Measurements from ENCODE around the gene PNLIP.

Gene PNLIP

GRCh38 chr10:116545122-116545521 lies 609 bp upstream of the PNLIP start:
- TF ChIP-seq TAF1 (IDR thresholded peaks at IDR 0.05; ENCODE audit: borderline replicate concordance, insufficient read depth, low read length) (no peak), SIN3A (IDR thresholded peaks at IDR 0.05; ENCODE audit: borderline replicate concordance, insufficient read depth, low read length) (no peak), REST (IDR thresholded peaks at IDR 0.05; ENCODE audit: insufficient read depth in 1 of 2, low read depth in 2 of 2, low read length in 2 of 2) (no peak), FOXP2 (optimal IDR thresholded peaks at IDR 0.05; ENCODE audit: borderline replicate concordance, extremely low read depth, extremely low read length, insufficient read depth) (no peak), POLR2AphosphoS5 (IDR thresholded peaks at IDR 0.05; ENCODE audit: low read depth, low read length) (no peak)

- TF ChIP-seq SIN3A (IDR thresholded peaks at IDR 0.05; ENCODE audit: borderline replicate concordance, insufficient read depth, low read length) (no peak), TAF1 (IDR thresholded peaks at IDR 0.05; ENCODE audit: borderline replicate concordance, insufficient read depth, low read length) (no peak), POLR2AphosphoS5 (IDR thresholded peaks at IDR 0.05; ENCODE audit: low read depth, low read length) (no peak), REST (IDR thresholded peaks at IDR 0.05; ENCODE audit: insufficient read depth in 1 of 2, low read depth in 2 of 2, low read length in 2 of 2) (no peak), FOXP2 (optimal IDR thresholded peaks at IDR 0.05; ENCODE audit: borderline replicate concordance, extremely low read depth, extremely low read length, insufficient read depth) (no peak)
These were observed 2.6 kb downstream of the PNLIP start for GRCh38 chr10:116548301-116548700.

- no peak for TF ChIP-seq POLR2AphosphoS5 (IDR thresholded peaks at IDR 0.05; ENCODE audit: low read depth, low read length)
- TF ChIP-seq TAF1 (IDR thresholded peaks at IDR 0.05; ENCODE audit: borderline replicate concordance, insufficient read depth, low read length), result no peak
- no peak for TF ChIP-seq SIN3A (IDR thresholded peaks at IDR 0.05; ENCODE audit: borderline replicate concordance, insufficient read depth, low read length)
- TF ChIP-seq REST (IDR thresholded peaks at IDR 0.05; ENCODE audit: insufficient read depth in 1 of 2, low read depth in 2 of 2, low read length in 2 of 2), result no peak
- TF ChIP-seq FOXP2 (optimal IDR thresholded peaks at IDR 0.05; ENCODE audit: borderline replicate concordance, extremely low read depth, extremely low read length, insufficient read depth), result no peak
These were observed 7.7 kb downstream of the PNLIP start for GRCh38 chr10:116553378-116553980.

GRCh38 chr10:116554628-116555027 lies 8.9 kb downstream of the PNLIP start:
- no peak for TF ChIP-seq SIN3A (IDR thresholded peaks at IDR 0.05; ENCODE audit: borderline replicate concordance, insufficient read depth, low read length)
- TF ChIP-seq FOXP2 (optimal IDR thresholded peaks at IDR 0.05; ENCODE audit: borderline replicate concordance, extremely low read depth, extremely low read length, insufficient read depth), result no peak
- TF ChIP-seq TAF1 (IDR thresholded peaks at IDR 0.05; ENCODE audit: borderline replicate concordance, insufficient read depth, low read length), result no peak
- no peak for TF ChIP-seq REST (IDR thresholded peaks at IDR 0.05; ENCODE audit: insufficient read depth in 1 of 2, low read depth in 2 of 2, low read length in 2 of 2)

- TF ChIP-seq REST (IDR thresholded peaks at IDR 0.05; ENCODE audit: insufficient read depth in 1 of 2, low read depth in 2 of 2, low read length in 2 of 2), result no peak
- no peak for TF ChIP-seq SIN3A (IDR thresholded peaks at IDR 0.05; ENCODE audit: borderline replicate concordance, insufficient read depth, low read length)
- TF ChIP-seq FOXP2 (optimal IDR thresholded peaks at IDR 0.05; ENCODE audit: borderline replicate concordance, extremely low read depth, extremely low read length, insufficient read depth), result no peak
- TF ChIP-seq POLR2AphosphoS5 (IDR thresholded peaks at IDR 0.05; ENCODE audit: low read depth, low read length), result no peak
- no peak for TF ChIP-seq TAF1 (IDR thresholded peaks at IDR 0.05; ENCODE audit: borderline replicate concordance, insufficient read depth, low read length)
These were observed 10.1 kb downstream of the PNLIP start for GRCh38 chr10:116555880-116556279.
